Measurements from ENCODE around the gene SUFU. TPM values are rescaled to one million over a fixed set of nuclear protein-coding genes. Genes with fewer than 3 reads are reported as not detected.
A peak's percentile ranks its signal among the peaks of the same experiment; 100 is the strongest.
"Not testable (repeated sequence)": the region's sequence is repeated elsewhere in the genome, so short reads cannot be mapped to it uniquely, and the experiment has no call there.

Gene SUFU
- 2.4 TPM for polyA plus RNA-seq (2012; ENCODE audit: missing spikeins)

DNA sequence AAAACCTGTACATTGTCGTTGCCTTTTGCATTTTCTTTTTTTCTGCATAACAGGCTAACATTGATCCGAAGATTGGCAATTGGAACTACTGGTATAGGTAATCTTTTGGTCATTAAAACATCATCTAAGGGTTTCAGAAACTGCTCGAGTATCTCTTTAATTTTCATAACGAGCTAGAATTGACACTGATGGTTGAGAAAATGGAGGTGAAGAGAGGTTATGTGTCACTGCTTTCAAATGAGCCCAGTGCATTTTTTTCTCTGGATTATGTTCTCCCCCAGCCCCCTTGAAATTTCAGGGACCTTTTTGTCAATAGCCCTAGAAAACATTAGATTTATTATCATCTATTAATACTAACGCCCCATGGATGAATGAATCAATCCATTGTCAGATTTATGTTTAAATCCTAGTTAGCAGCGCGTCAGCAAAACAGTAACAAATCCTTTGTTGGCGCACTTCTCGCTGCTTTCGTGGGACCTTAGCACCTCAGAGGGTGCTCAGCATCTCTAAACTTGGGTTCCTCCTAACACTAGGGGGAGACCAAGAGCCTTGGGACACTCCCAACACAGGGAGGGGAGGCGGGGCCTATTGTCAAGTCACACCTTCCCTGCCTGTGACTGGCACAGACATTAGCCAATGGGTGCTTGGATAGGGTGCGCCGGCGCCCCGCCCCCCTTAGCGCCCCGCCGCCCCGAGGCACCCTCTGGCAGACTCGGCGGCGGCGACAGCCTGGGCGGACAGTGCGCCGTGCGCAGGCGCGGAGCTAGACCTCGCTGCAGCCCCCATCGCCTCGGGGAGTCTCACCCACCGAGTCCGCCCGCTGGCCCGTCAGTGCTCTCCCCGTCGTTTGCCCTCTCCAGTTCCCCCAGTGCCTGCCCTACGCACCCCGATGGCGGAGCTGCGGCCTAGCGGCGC lies at the start of gene SUFU:
Gene SUFU (plus strand): TSS at position 709 of the 915 bp plus-strand sequence. CDS start 181 bp downstream, at position 890.
- peak; percentile 89 for DNase-seq (ENCODE audit: insufficient read length)
- TF ChIP-seq POLR2A (IDR thresholded peaks at IDR 0.05; ENCODE audit: low read depth, low read length) (peak; percentile 79), POLR2AphosphoS5 (IDR thresholded peaks at IDR 0.05; ENCODE audit: low read depth, low read length) (no peak), TAF1 (IDR thresholded peaks at IDR 0.05; ENCODE audit: borderline replicate concordance, low read depth, low read length) (peak; percentile 87)
- peak; percentile 95 for FAIRE-seq

DNA sequence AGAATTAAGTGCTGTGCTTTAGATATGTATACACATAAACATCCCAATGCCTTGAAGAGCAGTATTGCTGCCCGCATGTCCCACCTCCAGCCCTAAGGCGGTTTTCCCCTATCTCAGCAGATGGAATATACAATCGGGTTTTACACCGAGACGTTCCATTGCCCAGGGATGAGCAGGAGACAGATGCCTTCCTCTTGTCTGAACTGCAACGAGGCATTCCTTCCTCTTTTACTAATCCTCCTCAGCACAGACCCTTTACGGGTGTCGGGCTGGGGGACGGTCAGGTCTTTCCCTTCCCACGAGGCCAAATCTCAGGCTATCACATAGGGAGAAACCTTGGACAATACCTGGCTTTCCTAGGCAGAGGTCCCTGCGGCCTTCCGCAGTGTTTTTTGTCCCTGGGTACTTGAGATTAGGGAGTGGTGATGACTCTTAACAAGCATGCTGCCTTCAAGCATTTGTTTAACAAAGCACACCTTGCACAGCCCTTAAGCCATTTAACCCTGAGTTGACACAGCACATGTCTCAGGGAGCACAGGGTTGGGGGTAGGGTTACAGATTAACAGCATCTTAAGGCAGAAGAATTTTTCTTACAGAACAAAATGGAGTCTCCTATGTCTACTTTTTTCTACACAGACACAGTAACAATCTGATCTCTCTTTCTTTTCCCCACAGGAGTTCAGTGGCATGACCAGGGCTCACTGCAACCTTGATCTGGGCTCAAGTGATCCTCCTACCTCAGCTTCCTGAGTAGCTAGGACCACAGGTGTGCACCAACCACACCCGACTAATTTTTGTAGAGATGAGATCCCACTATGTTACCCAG lies 48.9 kb upstream of the SUFU start:
- not testable (repeated sequence) for DNase-seq (ENCODE audit: insufficient read length); FAIRE-seq

DNA sequence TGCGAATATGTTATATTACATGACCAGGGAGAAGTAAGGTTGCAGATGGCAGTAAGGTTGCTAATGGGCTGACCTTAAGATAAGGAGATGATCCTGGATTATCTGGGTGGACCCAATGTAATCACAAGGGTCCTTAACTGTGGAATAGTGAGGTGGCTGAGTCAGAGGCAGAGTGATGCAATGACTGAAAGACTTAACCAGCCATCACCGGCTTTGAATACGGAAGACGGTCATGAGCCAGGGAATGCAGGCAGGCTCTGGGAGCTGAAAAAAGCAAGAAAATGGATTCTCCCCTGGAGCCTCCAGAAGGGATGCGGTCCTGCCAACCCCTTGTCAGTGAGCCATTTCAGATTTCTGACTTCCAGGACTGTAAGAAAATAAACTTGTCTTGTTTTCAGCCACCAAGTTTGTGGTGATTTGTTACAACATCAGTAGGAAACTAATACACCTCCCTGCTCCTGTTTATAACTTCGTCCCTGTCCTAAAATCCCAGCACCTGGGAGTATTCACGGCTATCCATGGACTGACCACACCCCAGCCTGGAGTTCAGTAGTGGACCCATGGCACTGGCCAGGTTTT lies 47.8 kb upstream of the SUFU start:
- no peak for DNase-seq (ENCODE audit: insufficient read length)
- no peak for FAIRE-seq
- TF ChIP-seq POLR2AphosphoS5 (IDR thresholded peaks at IDR 0.05; ENCODE audit: low read depth, low read length) = no peak
- no peak for TF ChIP-seq POLR2A (IDR thresholded peaks at IDR 0.05; ENCODE audit: low read depth, low read length)
- no peak for TF ChIP-seq TAF1 (IDR thresholded peaks at IDR 0.05; ENCODE audit: borderline replicate concordance, low read depth, low read length)

DNA sequence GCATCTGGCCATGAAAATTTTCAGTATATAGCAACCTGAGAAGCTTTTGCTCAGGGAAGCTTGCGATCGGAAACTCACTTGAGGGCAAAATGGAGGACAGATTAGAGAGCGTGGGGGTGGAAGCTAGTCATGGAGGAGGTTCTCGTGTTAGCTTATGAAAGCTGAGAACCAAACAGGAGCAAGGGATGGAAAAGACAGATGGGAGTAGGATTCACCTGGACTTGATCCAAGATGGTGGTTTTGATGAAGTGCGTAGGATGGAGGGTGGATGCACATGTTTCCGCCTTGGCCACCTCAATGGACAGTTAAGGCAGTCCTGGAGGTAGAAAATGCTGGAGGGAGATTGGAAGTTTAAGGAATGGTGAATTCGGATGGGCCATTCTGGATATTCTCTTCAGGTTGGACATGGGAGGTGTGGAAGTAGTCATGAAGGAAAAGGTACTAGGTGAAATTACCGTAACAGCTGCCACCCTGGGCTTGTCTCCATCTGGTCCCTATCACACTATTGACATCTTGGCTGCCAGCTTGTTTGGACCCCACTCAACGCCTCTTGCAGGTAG lies 46.1 kb upstream of the SUFU start:
- DNase-seq (ENCODE audit: insufficient read length) = no peak
- no peak for TF ChIP-seq POLR2A (IDR thresholded peaks at IDR 0.05; ENCODE audit: low read depth, low read length)
- no peak for FAIRE-seq

DNA sequence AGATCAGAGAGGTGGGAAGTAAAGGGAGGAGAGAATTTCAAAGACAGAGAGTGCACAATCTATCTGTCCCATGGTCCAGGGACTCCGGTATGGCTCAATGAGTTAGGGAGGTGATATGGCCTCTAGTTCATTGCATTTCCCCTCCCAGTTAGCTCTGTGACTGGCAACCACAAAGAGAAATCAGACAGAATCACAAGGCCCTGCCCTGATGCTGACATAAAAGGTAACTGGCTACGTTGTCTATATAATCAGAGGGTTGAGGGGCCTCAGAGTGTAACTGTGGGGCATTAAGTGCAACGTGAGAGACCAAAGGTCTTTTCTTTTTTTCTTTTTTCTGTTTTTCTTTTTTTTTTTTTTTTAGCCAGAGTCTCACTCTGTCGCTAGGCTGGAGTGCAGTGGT lies 45.1 kb upstream of the SUFU start:
- no peak for TF ChIP-seq POLR2A (IDR thresholded peaks at IDR 0.05; ENCODE audit: low read depth, low read length)
- TF ChIP-seq POLR2AphosphoS5 (IDR thresholded peaks at IDR 0.05; ENCODE audit: low read depth, low read length) = no peak
- no peak for DNase-seq (ENCODE audit: insufficient read length)
- FAIRE-seq = no peak

DNA sequence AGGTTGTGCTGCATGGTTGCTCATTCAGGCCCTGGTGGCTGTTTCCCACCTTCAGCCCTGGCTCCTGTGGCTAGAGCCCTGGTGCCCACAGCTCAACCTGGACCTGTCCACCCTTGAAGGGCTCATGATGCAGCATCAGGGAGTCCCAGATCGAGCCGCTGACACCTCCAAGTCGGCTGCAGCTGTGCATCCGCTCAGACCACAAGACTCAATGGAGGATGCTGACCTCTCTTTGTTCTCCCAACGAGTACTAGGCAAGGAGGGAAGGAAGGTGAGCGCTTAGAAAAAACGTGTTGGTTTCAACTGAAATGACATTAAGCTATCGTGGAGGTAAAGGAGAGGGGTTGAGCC lies 43.0 kb upstream of the SUFU start:
- DNase-seq (ENCODE audit: insufficient read length) = no peak
- TF ChIP-seq TAF1 (IDR thresholded peaks at IDR 0.05; ENCODE audit: borderline replicate concordance, low read depth, low read length) (no peak; the same call in 1 of the 2 replicates), POLR2A (IDR thresholded peaks at IDR 0.05; ENCODE audit: low read depth, low read length) (peak; percentile 33; the same call in 1 of the 2 replicates)
- no peak for FAIRE-seq

DNA sequence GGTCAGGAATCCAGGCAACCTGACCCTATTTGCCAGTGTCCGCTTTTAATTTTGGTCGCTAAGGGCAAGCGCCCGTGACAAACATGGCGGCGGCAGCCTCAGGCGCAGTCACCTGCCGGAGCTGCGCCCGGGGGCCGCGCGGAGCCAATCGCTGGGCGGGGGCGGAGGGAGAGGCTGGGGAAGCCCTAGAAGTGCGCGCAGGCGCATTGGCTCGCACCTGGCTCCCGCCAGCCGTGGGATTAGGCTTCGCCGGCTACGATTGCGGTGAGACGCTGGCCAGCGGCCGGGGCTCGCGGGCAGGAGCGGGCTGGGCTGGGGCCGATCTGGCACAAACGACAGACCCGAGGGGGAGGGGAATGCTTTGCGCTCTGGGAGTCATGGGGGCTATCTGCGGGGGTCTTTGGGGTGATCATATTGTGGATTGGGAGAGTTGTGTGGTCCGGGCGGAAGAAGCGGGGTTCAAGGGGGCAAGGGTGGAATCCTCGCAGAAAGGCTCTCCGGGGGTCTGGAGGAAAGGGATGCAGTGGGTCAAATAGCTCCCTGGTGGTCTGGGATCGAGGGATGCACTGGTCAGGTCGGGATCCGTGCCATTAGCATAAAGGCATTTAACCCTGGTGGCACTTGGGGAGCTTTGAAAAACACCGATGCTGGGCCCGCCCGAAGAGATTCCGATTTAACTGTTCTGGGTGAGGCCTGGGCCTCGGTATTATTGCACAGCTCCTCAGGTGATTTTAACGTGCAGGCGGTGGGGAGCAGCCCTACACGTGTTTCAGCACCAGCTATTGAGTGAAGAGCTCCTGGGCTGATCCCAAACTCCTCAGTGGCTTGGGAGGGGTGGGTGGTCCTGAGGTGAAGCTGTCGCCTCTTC lies 42.4 kb upstream of the SUFU start:
- FAIRE-seq (peak; percentile 93), DNase-seq (ENCODE audit: insufficient read length) (peak; percentile 100)
- TF ChIP-seq POLR2AphosphoS5 (IDR thresholded peaks at IDR 0.05; ENCODE audit: low read depth, low read length) = no peak
- no peak for TF ChIP-seq TAF1 (IDR thresholded peaks at IDR 0.05; ENCODE audit: borderline replicate concordance, low read depth, low read length)
- peak; percentile 39; the same call in 1 of the 2 replicates for TF ChIP-seq POLR2A (IDR thresholded peaks at IDR 0.05; ENCODE audit: low read depth, low read length)

DNA sequence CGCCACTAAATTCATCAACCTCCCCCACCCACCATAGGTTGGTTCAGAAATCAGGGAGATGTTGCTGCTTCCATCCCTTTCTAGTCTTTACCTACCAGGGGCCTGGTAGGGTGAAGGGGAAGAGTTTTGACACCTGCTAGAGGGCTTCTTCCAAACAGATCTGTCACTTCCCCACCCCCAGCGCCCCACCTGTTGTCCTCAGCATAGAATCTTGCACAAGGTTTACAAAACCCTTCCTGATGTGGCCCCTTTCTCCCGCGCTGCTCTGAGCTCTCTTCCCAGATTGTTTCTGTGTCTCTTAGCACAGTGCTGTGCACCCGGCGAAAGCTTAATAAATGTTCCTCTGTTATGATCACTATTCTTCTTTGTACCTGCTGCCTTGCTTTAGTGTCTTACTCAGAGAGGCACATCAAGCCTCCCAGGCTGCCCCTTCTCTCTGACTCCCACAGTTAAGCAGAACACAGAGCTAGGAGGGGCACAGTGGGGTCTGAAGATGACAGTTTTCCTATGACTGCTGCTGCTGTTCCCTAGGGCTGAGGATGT lies 41.2 kb upstream of the SUFU start:
- TF ChIP-seq POLR2A (IDR thresholded peaks at IDR 0.05; ENCODE audit: low read depth, low read length) (no peak), TAF1 (IDR thresholded peaks at IDR 0.05; ENCODE audit: borderline replicate concordance, low read depth, low read length) (no peak), POLR2AphosphoS5 (IDR thresholded peaks at IDR 0.05; ENCODE audit: low read depth, low read length) (no peak)
- FAIRE-seq = no peak
- no peak for DNase-seq (ENCODE audit: insufficient read length)

DNA sequence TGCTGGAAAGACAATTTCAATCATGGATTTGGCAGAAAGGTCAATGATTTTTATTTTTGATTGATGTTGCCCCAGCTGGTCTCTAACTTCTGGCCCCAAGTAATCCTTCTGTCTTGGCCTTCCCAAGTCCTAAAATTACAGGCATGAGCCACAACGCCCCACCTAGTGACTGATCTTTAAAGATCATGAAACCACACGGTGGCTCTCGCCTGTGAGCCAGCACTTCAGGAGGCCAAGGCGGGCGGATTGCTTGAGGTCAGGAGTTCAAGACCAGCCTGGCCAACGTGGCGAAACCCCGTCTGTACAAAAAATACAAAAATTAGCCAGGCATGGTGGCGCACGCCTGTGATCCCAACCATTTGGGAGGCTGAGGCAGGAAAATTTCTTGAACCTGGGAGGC lies 39.8 kb upstream of the SUFU start:
- DNase-seq (ENCODE audit: insufficient read length) (no peak), FAIRE-seq (no peak)
- TF ChIP-seq TAF1 (IDR thresholded peaks at IDR 0.05; ENCODE audit: borderline replicate concordance, low read depth, low read length) (no peak), POLR2AphosphoS5 (IDR thresholded peaks at IDR 0.05; ENCODE audit: low read depth, low read length) (no peak), POLR2A (IDR thresholded peaks at IDR 0.05; ENCODE audit: low read depth, low read length) (no peak)

DNA sequence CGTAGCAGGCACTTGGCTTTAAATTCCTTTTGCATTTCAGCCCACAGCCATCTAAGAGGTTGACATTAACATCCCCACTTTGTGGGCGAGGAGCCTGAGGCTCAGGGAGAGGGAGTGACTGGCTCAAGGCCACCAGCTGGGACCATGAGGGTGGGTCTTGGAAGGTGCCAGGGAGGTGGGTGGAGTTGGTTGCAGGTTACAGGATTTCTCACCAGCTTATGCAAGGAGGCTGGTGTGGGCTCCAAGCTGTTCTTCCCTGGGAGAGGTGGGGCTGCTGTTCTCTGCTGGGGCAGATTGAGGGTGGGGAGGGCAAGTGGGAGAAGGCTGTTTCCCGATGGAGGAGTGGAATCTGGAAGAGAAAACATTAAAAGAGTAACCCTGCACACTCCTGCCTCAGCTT lies 38.3 kb upstream of the SUFU start:
- DNase-seq (ENCODE audit: insufficient read length) (no peak), FAIRE-seq (no peak)
- TF ChIP-seq POLR2AphosphoS5 (IDR thresholded peaks at IDR 0.05; ENCODE audit: low read depth, low read length) = no peak

DNA sequence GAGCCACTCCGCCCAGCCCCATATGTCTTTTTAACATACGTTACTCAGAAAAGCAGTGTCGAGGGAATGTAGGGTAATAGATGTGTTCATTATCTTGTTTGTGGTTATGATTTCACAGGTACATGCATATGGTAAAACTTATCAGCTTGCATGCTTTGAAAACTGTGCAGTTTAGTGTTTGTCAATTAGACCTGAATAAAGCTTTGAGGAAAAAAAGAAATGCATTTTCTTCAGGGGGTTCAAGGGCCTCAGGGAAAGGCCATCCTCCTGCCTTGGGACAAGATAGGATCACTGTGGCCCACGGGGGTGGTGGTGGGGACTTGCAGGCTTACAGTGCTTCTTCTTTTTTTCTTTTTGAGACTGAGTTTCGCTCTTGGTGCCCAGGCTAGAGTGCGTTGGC lies 36.5 kb upstream of the SUFU start:
- TF ChIP-seq TAF1 (IDR thresholded peaks at IDR 0.05; ENCODE audit: borderline replicate concordance, low read depth, low read length) (no peak), POLR2AphosphoS5 (IDR thresholded peaks at IDR 0.05; ENCODE audit: low read depth, low read length) (no peak), POLR2A (IDR thresholded peaks at IDR 0.05; ENCODE audit: low read depth, low read length) (no peak)
- DNase-seq (ENCODE audit: insufficient read length) (no peak), FAIRE-seq (no peak)
